Keratinocyte (primary cell): ENCODE measurements around the gene DOCK3. TPM values are rescaled to one million over a fixed set of nuclear protein-coding genes. Genes with fewer than 3 reads are reported as not detected.

ENCODE experiments used
- DNase-seq: peaks from one replicate; pipeline ENCODE4 v3.0.0-alpha.2; 2011; ENCODE audit warnings: low read depth, missing footprints, low spot score
- FAIRE-seq: peaks from 2 replicates; lab custom pipeline; 2011; peaks lifted over from hg19 to GRCh38; lab: Jason Lieb, UNC
- H2AFZ ChIP-seq: 2 replicates; pipeline ENCODE4 v1.6.0; 2012; ENCODE audit warnings: low read length, control low read depth, inconsistent platforms; ENCODE audit not compliant: control insufficient read depth
- H3K27ac ChIP-seq: 2 replicates; pipeline ENCODE4 v1.5.1; 2011; ENCODE audit warnings: low read length; ENCODE audit not compliant: control insufficient read depth, insufficient read depth
- H3K27me3 ChIP-seq: 3 replicates; pipeline ENCODE4 v1.6.0; 2011; ENCODE audit warnings: low read length; ENCODE audit not compliant: control insufficient read depth, insufficient read depth; ENCODE audit errors: extremely low read depth
- H3K36me3 ChIP-seq, 2 experiments: 2 replicates in 1 of 2; 3 replicates in 1 of 2; pipeline ENCODE4 v1.5.1; 2011; ENCODE audit warnings: low read length in 2 of 2, mild to moderate bottlenecking in 1 of 2; ENCODE audit not compliant: control insufficient read depth in 2 of 2, insufficient read depth in 2 of 2; ENCODE audit errors: extremely low read depth in 1 of 2
- H3K4me1 ChIP-seq: 3 replicates; pipeline ENCODE4 v1.5.1; 2011; ENCODE audit warnings: low read length; ENCODE audit not compliant: control insufficient read depth, insufficient read depth; ENCODE audit errors: extremely low read depth
- H3K4me2 ChIP-seq: 3 replicates; pipeline ENCODE4 v1.6.0; 2011; ENCODE audit warnings: low read depth, low read length; ENCODE audit not compliant: control insufficient read depth, insufficient read depth; ENCODE audit errors: extremely low read depth
- H3K4me3 ChIP-seq, 3 experiments: fragments of 200-600 bp in 1 of 3; sonication (generic) in 1 of 3; 2 replicates in 2 of 3; 3 replicates in 1 of 3; pipeline ENCODE4 v1.5.1; 2011 to 2016; ENCODE audit warnings: low read length in 3 of 3, mild to moderate bottlenecking in 3 of 3, control low read depth in 2 of 3, inconsistent platforms in 1 of 3, low read depth in 1 of 3, mixed read lengths in 1 of 3, mixed run types in 1 of 3, moderate library complexity in 1 of 3; ENCODE audit not compliant: control insufficient read depth in 2 of 3, insufficient read depth in 2 of 3; ENCODE audit errors: extremely low read depth in 1 of 3
- H3K79me2 ChIP-seq: 2 replicates; pipeline ENCODE4 v1.6.0; 2012; ENCODE audit warnings: low read length; ENCODE audit not compliant: control insufficient read depth, insufficient read depth
- H3K9ac ChIP-seq: 3 replicates; pipeline ENCODE4 v1.6.0; 2011; ENCODE audit warnings: low read length; ENCODE audit not compliant: control insufficient read depth, insufficient read depth; ENCODE audit errors: extremely low read depth
- H3K9me1 ChIP-seq: 3 replicates; pipeline ENCODE4 v1.6.0; 2011; ENCODE audit warnings: low read length; ENCODE audit not compliant: control insufficient read depth, insufficient read depth; ENCODE audit errors: extremely low read depth
- H3K9me3 ChIP-seq: 2 replicates; pipeline ENCODE4 v1.5.1; 2012; ENCODE audit warnings: low read depth, low read length; ENCODE audit not compliant: control insufficient read depth
- H4K20me1 ChIP-seq: 3 replicates; pipeline ENCODE4 v1.6.0; 2011; ENCODE audit warnings: low read length; ENCODE audit not compliant: control insufficient read depth, insufficient read depth; ENCODE audit errors: extremely low read depth
- EZH2 ChIP-seq: IDR thresholded peaks from one replicate; pipeline ENCODE4 v1.6.1; 2012; ENCODE audit warnings: inconsistent platforms, mild to moderate bottlenecking, low read length, moderate library complexity
- dilution Hi-C: fragments of 300-500 bp; cut with MboI; formaldehyde crosslinking; loops from one replicate; pipeline ENCODE4 v1.7.0; 2020; ENCODE audit warnings: low sequenced_read_pairs; ENCODE audit not compliant: extremely low pct_ligation_motif_present
- polyA plus RNA-seq, 5 experiments: library from polyadenylated mRNA; depleted of rRNA in 3 of 5; stranded (reverse) in 3 of 5; stranded (forward) in 1 of 5; unstranded in 1 of 5; fragments of >200 nt; gene quantifications; 1 replicate in 1 of 5; 2 replicates in 3 of 5; 3 replicates in 1 of 5; pipeline versions ENCODE4 v1.2.1 to v1.2.3, GENCODE V29; 2011 to 2012; ENCODE audit warnings: missing spikeins in 2 of 5, low read depth in 1 of 5, low replicate concordance in 1 of 5
- TF ChIP-seq, protein P1 (sequence below), 3 experiments: IDR thresholded peaks in 1 of 3; conservative IDR thresholded peaks in 1 of 3; optimal IDR thresholded peaks in 1 of 3; 2 replicates in 2 of 3; 3 replicates in 1 of 3; pipeline versions ENCODE3 to v1.5.1; 2011; ENCODE audit warnings: low read length in 3 of 3, mild to moderate bottlenecking in 3 of 3, moderate library complexity in 2 of 3, control low read depth in 1 of 3, inconsistent platforms in 1 of 3; ENCODE audit not compliant: insufficient read depth in 2 of 3; ENCODE audit errors: extremely low read depth in 1 of 3

DOCK3 gene
- polyA plus RNA-seq, 1 donor (not counting 4 experiments of a cell fraction or from before 2014, with no cell fraction given): 0.10 TPM

DNA sequence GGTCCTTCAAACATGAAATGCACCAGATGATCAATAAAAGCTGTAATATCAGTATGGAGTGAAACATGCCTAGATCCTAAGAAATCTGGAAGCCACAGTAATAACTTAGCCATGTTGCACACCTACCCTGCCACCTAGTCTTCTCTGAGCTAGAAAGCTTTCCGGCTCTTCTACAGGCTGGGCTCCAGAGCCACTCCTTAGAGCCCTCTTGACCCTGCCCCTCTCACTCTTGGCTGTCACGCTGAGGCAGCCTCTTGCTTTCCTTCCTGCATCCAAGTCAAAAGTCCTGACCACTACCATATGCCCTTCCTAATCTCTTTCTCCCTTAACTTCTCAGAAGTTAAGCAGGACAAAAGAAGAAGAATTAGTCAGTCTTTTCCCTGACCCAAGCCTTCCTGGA lies 734.1 kb downstream of the DOCK3 start:
- no peaks in the 10 kb centered on the region for H3K79me2 ChIP-seq
- H3K4me1 ChIP-seq: no peaks in the 10 kb centered on the region
- dilution Hi-C loops: no loop called here
- no peaks in the 10 kb centered on the region for H3K9me3 ChIP-seq
- H3K27ac ChIP-seq: no peak overlapping the region
- H3K9me1 ChIP-seq: no peaks in the 10 kb centered on the region
- DNase-seq: no peak
- H3K4me2 ChIP-seq: no peak overlapping the region
- no peaks in the 10 kb centered on the region for H4K20me1 ChIP-seq
- no peak for TF ChIP-seq EZH2
- TF ChIP-seq, protein P1, sequence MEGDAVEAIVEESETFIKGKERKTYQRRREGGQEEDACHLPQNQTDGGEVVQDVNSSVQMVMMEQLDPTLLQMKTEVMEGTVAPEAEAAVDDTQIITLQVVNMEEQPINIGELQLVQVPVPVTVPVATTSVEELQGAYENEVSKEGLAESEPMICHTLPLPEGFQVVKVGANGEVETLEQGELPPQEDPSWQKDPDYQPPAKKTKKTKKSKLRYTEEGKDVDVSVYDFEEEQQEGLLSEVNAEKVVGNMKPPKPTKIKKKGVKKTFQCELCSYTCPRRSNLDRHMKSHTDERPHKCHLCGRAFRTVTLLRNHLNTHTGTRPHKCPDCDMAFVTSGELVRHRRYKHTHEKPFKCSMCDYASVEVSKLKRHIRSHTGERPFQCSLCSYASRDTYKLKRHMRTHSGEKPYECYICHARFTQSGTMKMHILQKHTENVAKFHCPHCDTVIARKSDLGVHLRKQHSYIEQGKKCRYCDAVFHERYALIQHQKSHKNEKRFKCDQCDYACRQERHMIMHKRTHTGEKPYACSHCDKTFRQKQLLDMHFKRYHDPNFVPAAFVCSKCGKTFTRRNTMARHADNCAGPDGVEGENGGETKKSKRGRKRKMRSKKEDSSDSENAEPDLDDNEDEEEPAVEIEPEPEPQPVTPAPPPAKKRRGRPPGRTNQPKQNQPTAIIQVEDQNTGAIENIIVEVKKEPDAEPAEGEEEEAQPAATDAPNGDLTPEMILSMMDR (optimal IDR thresholded peaks at IDR 0.05 in 1 of 3, IDR thresholded peaks at IDR 0.05 in 1 of 3, conservative IDR thresholded peaks at IDR 0.05 in 1 of 3; ENCODE audit: extremely low read depth in 1 of 3, insufficient read depth in 2 of 3, low read length in 3 of 3): no peak
- no peaks in the 10 kb centered on the region for H3K27me3 ChIP-seq
- no peak overlapping the region for H2AFZ ChIP-seq
- H3K9ac ChIP-seq: no peak overlapping the region
- FAIRE-seq: no peak
- H3K36me3 ChIP-seq: peaks cover 8 to 21% of the 10 kb centered on the region in 2 experiments
- no peak overlapping the region for H3K4me3 ChIP-seq

DNA sequence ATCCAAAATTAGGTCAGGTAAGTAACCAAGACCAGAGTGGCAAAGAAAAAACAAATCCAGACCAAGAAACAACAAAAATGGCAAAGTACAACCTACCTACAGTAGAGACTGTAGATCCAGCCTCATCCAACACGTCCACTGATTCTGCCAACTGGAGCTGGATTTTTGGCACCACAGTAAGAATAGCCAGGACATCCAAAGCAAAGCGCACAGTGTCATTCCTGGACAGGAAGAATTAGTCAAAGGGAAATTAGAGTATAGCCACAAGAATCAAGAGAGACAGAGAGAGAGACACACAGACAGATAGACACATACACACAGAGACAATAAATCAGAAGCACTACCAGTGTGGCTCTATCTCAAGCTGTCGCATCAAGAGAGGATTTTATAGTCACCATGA lies 747.5 kb downstream of the DOCK3 start:
- H3K4me1 ChIP-seq: no peaks in the 10 kb centered on the region
- peaks cover 6 to 19% of the 10 kb centered on the region in 2 experiments for H3K36me3 ChIP-seq
- no peak overlapping the region for H3K4me2 ChIP-seq
- dilution Hi-C loops: no loop called here
- DNase-seq: no peak
- no peak overlapping the region for H2AFZ ChIP-seq
- no peak overlapping the region for H3K27ac ChIP-seq
- no peaks in the 10 kb centered on the region for H3K79me2 ChIP-seq
- FAIRE-seq: no peak
- TF ChIP-seq, protein P1 (optimal IDR thresholded peaks at IDR 0.05 in 1 of 3, IDR thresholded peaks at IDR 0.05 in 1 of 3, conservative IDR thresholded peaks at IDR 0.05 in 1 of 3; ENCODE audit: extremely low read depth in 1 of 3, insufficient read depth in 2 of 3, low read length in 3 of 3): no peak
- no peak for TF ChIP-seq EZH2
- H3K9ac ChIP-seq: no peak overlapping the region
- no peaks in the 10 kb centered on the region for H3K9me3 ChIP-seq
- H3K4me3 ChIP-seq: no peak overlapping the region
- no peaks in the 10 kb centered on the region for H3K27me3 ChIP-seq
- H3K9me1 ChIP-seq: no peaks in the 10 kb centered on the region
- H4K20me1 ChIP-seq: no peaks in the 10 kb centered on the region
